DND-41 (cell line): ENCODE data around the gene RPL3.

Experiments
- CTCF ChIP-seq: IDR thresholded peaks from 2 replicates; pipeline ENCODE4 v1.5.1; 2012; ENCODE audit warnings: borderline replicate concordance, low read length, moderate library complexity, mild to moderate bottlenecking; ENCODE audit not compliant: poor library complexity, severe bottlenecking; ENCODE audit errors: extremely low read depth
- EZH2 ChIP-seq: IDR thresholded peaks from 3 replicates; pipeline ENCODE4 v1.6.1; 2012; ENCODE audit warnings: borderline replicate concordance, low read depth, mild to moderate bottlenecking, moderate library complexity, low read length, inconsistent platforms; ENCODE audit not compliant: severe bottlenecking

- TF ChIP-seq CTCF (no peak), EZH2 (no peak)
Measured at GRCh38 chr22:39312410-39312809, 7.0 kb downstream of the RPL3 start.
